22Rv1 (cell line): ENCODE measurements around the gene UQCR10.

ENCODE experiments used
- ZFX ChIP-seq: fragments of 450-650 bp; IDR thresholded peaks from 2 replicates; pipeline ENCODE4 v1.6.1; 2017; ENCODE audit warnings: antibody characterized with exemption, borderline replicate concordance
- TF ChIP-seq, protein P1 (sequence below): fragments of 450-650 bp; IDR thresholded peaks from 2 replicates; pipeline ENCODE4 v1.5.1; 2017; ENCODE audit warnings: mild to moderate bottlenecking

DNA sequence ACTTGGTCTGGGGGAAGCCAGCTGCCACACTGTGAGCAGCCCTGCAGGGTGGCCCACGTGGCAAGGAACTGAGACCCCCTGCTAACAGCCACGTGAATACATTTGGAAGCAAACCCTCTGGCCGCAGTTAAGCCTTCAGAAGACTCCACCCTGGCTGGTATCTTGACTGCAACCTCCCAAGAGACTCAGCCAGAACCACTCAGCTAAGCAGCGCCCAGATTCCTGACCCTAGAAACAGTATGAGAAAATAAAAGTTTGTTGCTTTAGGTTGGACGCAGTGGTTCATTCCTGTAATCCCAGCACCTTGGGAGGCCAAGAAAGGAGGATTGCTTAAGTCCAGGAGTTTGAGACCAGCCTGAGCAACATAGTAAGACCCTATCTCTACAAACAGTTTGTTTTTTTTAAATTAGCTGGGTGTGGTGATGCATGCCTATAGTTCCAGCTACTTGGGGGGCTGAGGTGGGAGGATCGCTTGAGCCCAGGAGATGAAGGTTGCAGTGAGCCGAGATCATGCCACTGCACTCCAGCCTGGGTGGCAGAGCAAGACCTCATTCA is 9.0 kb upstream of the UQCR10 start:
- TF ChIP-seq, protein P1, sequence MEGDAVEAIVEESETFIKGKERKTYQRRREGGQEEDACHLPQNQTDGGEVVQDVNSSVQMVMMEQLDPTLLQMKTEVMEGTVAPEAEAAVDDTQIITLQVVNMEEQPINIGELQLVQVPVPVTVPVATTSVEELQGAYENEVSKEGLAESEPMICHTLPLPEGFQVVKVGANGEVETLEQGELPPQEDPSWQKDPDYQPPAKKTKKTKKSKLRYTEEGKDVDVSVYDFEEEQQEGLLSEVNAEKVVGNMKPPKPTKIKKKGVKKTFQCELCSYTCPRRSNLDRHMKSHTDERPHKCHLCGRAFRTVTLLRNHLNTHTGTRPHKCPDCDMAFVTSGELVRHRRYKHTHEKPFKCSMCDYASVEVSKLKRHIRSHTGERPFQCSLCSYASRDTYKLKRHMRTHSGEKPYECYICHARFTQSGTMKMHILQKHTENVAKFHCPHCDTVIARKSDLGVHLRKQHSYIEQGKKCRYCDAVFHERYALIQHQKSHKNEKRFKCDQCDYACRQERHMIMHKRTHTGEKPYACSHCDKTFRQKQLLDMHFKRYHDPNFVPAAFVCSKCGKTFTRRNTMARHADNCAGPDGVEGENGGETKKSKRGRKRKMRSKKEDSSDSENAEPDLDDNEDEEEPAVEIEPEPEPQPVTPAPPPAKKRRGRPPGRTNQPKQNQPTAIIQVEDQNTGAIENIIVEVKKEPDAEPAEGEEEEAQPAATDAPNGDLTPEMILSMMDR = no peak
- TF ChIP-seq ZFX = no peak
